Measurements from ENCODE around the gene SLC12A1.

Gene SLC12A1

GRCh38 chr15:48345516-48345915 lies 139.4 kb downstream of the SLC12A1 start:
- no peak overlapping the region for H3K4me3 ChIP-seq (ENCODE audit: low read depth, low read length)
- no peak for DNase-seq (ENCODE audit: low read depth, low spot score)
- TF ChIP-seq CTCF (IDR thresholded peaks at IDR 0.05; ENCODE audit: low read depth, low read length) = no peak
- in situ Hi-C loops (cut with HindIII; ENCODE audit: low sequenced_read_pairs) = no loop called here

- TF ChIP-seq CTCF (IDR thresholded peaks at IDR 0.05; ENCODE audit: low read depth, low read length) = peak; percentile 80
- in situ Hi-C loops (cut with HindIII; ENCODE audit: low sequenced_read_pairs) = no loop called here
- no peak overlapping the region for H3K4me3 ChIP-seq (ENCODE audit: low read depth, low read length)
- peak; percentile 82 for DNase-seq (ENCODE audit: low read depth, low spot score)
Observed at GRCh38 chr15:48352474-48353072, 146.5 kb downstream of the SLC12A1 start.
